Activated CD8-positive, alpha-beta memory T cell treated with anti-CD3 and anti-CD28 coated beads for 1 hour (primary cell): ENCODE results near the gene STAT3.
"Not testable (repeated sequence)": the region's sequence is repeated elsewhere in the genome, so short reads cannot be mapped to it uniquely, and the experiment has no call there.

ENCODE experiments used
- DNase-seq, 2 donors: peaks; one replicate each; pipeline ENCODE4 v3.0.0-alpha.2; 2020; ENCODE audit warnings: low read depth in 1 of 2; ENCODE audit errors: extremely low read depth in 1 of 2

STAT3 gene

GRCh38 chr17:42388381-42389134 is at the start of gene STAT3:
Gene STAT3, minus strand, starts transcription at chr17:42388442. Its CDS starts 39,926 bp downstream, at chr17:42348516.
- peak; percentile 100 for DNase-seq

- DNase-seq = no peak
These were observed 48.1 kb upstream of the STAT3 start for GRCh38 chr17:42436391-42436790.

- no peak for DNase-seq
These were observed 43.5 kb upstream of the STAT3 start for GRCh38 chr17:42431758-42432161.

- no peak for DNase-seq
These were observed 41.6 kb upstream of the STAT3 start for GRCh38 chr17:42429726-42430447.

- no peak for DNase-seq
These were observed 40.1 kb upstream of the STAT3 start for GRCh38 chr17:42428141-42428944.

- no peak for DNase-seq
These were observed 36.9 kb upstream of the STAT3 start for GRCh38 chr17:42424991-42425610.

GRCh38 chr17:42423766-42424165 is 35.5 kb upstream of the STAT3 start:
- DNase-seq = no peak

- DNase-seq = no peak
These were observed 34.9 kb upstream of the STAT3 start, which contains the start of gene CAVIN1 for GRCh38 chr17:42422958-42423712. Gene CAVIN1, minus strand, starts transcription at chr17:42423256. Its CDS starts 159 bp downstream, at chr17:42423097.

GRCh38 chr17:42422412-42422957 is 34.2 kb upstream of the STAT3 start:
- DNase-seq = no peak

- DNase-seq = no peak
These were observed 33.5 kb upstream of the STAT3 start for GRCh38 chr17:42421507-42422338.

- DNase-seq = no peak
These were observed 32.9 kb upstream of the STAT3 start for GRCh38 chr17:42421136-42421506.

- DNase-seq = not testable (repeated sequence)
These were observed 29.7 kb upstream of the STAT3 start for GRCh38 chr17:42417981-42418380.

- no peak for DNase-seq
These were observed 26.6 kb upstream of the STAT3 start for GRCh38 chr17:42414704-42415409.

- no peak for DNase-seq
These were observed 25.3 kb upstream of the STAT3 start for GRCh38 chr17:42413464-42414040.

GRCh38 chr17:42411905-42412679 is 23.9 kb upstream of the STAT3 start:
- DNase-seq = no peak

- DNase-seq = no peak
These were observed 23.1 kb upstream of the STAT3 start for GRCh38 chr17:42411361-42411760.

GRCh38 chr17:42410319-42410685 is 22.1 kb upstream of the STAT3 start:
- DNase-seq = no peak
